ENCODE data around the gene TRPM3.
A peak's percentile ranks its signal among the peaks of the same experiment; 100 is the strongest.

TRPM3 gene

DNA sequence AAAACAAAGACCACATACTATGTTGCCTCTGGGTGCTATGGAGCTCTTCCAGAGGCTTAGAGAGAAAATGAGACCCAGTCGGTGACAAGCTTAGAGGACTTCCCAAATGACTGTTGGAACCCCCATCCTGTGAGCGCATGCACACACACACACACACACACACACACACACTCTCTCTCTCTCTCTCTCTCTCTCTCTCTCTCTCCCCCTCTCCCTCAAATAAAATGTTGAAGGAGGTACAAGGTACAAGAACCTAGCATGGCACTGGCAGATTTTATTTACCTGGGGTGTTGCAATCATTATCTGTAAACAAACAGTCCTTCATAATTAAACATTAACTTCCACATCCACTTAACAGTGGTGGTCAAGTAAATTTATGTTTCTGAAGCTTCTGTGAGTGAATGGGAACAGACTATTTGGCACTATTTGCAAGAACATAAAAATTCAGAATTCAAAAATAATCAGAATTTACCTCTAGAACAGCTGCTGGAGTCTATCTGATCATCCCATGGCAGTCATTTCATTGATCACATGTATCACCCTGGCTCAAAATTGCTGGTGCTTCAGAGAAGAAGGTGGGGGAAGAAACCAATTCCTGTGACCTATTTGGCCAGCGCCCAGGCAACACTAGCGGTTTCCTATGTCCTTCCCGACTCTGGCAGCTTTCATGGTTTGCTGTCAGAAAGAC is 24.9 kb downstream of the TRPM3 start:
- peak in 1 of 2 experiments; percentile 62 for DNase-seq

- DNase-seq: no peak
These were observed 26.6 kb downstream of the TRPM3 start for GRCh38 chr9:71094708-71095251.

DNA sequence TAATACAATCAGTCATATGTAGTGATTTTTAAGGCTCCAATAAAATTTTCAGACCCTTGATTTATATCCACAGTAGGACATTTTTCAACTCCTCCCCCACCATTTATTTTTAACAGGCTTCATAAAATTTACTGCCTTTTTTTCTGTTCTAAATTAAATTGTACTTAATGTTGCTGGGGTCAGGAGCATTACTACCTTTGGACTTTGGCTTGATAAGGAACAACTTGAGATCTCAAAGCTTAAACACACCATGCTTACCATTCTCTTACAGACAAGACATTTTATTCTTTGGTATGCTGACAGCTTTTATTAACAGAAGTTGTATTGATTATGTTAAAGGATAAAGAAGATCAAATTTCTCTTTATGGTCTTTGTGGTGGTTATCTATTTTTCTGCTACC is 30.5 kb downstream of the TRPM3 start:
- no peak for DNase-seq

GRCh38 chr9:71079451-71079850 is 42.0 kb downstream of the TRPM3 start:
- DNase-seq: no peak

GRCh38 chr9:71076096-71076495 is 45.3 kb downstream of the TRPM3 start:
- DNase-seq: no peak

- no peak for DNase-seq
These were observed 47.9 kb downstream of the TRPM3 start for GRCh38 chr9:71073494-71073893.

GRCh38 chr9:71072587-71072986 is 48.8 kb downstream of the TRPM3 start:
- DNase-seq: no peak

DNA sequence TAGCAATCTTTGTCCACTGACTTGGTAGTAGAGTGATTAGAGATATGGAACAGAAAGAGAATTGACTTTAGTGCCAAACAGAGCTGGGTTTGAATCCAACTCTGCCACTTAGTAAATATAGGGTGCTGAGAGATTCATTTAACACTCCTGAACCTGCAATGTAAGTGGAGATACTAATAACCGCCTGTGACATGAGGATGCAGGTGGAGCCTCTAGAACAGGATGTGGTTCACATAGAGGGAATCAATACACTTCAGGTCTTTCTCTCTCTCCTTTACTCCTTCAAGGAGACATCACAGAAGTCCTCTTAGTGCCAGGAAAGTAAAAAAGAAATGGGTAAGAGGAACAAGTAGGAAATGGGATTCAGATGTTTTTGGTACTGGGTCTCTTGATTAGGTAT is 49.8 kb downstream of the TRPM3 start:
- no peak for DNase-seq

DNA sequence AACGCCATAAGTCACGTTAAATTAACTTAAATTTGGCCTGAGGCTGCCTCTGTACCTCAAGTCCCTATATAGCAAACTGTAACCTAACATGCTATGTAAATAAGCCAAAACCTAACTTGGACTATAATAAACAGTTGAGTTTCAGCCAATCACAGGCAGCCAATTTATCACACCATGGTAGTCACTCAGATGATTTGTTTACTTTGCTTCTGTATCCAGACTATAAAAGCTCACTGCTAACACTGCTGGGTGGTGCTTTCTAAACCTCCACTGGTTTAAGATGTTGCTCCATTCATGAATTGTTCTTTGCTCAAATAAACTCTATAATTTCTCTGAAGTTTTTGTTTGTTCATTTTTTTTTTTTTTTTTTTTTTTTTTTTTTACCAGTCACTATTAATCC is 62.8 kb downstream of the TRPM3 start:
- DNase-seq: no peak

GRCh38 chr9:71052287-71052686 is 69.1 kb downstream of the TRPM3 start:
- no peak for DNase-seq

- DNase-seq: no peak
These were observed 73.1 kb downstream of the TRPM3 start for GRCh38 chr9:71048280-71048679.

- DNase-seq: no peak
These were observed 78.9 kb downstream of the TRPM3 start for GRCh38 chr9:71042448-71042990.

- no peak for DNase-seq
These were observed 83.9 kb downstream of the TRPM3 start for GRCh38 chr9:71037521-71037920.

- no peak for DNase-seq
These were observed 84.9 kb downstream of the TRPM3 start for GRCh38 chr9:71036501-71036900.

DNA sequence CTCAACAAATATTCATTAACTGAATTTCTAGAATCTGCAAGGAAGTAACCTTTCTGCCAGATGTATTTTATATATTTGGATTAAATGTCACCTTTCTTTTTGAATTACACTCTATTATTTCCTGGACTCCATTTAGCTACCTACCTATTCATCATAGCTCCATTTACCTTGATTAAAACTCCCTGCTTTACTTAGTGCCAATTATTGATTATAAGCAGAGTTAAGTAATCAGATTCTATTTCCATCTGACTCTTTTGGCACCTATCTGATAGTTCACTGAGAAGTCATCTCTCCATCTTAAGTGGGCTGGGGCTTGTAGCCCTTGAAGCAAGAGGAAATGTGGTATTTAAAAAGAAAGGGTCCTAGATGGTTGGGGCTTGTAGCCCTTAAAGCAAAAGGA is 88.6 kb downstream of the TRPM3 start:
- DNase-seq: no peak

DNA sequence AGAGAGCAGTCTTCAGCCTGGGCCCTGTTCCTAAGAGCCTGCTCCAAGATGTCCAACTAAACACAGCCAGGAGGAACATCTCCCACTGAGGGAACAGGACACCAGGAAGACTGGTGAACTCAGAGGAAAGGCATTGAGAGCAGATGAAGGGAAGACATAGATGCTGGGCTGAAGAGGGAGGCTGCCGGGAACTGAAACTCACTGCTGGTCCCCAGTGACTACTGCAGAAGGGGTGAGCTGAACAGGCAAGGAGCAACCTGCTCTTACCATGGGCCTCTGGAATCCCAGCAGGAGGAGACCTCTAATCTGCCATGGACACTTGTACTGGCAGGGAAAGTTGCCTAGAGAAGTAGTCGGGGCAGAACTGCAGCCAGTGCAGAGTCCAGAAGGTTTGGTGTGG is 95.7 kb downstream of the TRPM3 start:
- no peak for DNase-seq

GRCh38 chr9:71025201-71025600 is 96.2 kb downstream of the TRPM3 start:
- DNase-seq: no peak

DNA sequence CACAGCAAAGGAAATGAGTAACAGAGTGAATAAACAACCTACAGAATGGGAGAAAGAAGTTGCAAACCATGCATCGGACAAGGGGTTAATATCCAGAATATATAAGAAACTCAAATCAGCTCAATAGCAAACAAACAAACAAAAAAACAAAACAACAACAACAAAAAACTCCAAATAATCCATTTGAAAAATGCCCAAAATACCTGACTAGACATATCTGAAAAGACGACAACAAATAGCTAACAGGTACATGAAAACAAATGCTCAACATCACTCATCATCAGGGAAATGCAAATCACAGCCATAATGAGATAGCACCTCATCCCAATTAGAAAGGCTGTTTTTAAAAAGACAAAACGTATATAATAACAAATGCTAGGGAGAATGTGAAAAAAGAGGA is 111.2 kb downstream of the TRPM3 start:
- DNase-seq: no peak

DNA sequence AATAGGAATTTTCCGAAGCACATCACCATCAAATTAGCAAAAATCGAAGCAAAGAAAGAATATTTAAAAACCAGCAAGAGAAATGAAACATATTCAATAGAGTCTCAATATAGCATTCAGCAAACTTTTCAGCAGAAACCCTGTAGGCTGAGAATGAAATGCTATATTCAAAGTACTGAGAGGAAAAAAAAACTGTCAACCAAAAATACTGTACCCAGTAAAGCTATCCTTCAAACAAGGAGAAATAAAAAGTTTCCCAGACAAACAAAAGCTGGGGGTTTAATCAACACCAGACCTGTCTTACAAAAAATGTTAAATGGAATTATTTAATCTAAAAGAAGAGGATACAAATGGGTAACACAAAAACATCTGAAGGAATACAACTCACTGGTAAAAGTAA is 116.0 kb downstream of the TRPM3 start:
- no peak for DNase-seq

DNA sequence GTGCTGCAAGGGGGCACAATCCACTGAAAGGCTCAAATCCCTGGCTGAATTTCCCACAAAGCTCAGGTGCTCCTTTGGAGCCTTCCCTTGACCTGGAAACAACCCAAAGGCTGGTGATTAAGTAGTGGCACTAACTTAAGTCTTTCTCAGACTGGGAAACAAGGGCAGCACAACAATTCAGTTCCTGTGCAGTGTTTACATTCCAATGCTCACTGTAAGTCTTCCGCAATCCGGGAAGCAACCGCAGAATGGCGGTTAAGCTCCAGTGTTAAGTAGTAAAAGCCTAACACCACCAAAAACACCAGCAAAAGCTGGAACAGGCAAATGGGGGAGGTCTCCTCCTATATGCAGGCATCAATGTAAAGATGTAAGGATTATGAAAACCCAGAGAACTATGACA is 117.2 kb downstream of the TRPM3 start:
- DNase-seq: no peak

- DNase-seq: no peak
These were observed 118.1 kb downstream of the TRPM3 start for GRCh38 chr9:71003346-71003745.

DNA sequence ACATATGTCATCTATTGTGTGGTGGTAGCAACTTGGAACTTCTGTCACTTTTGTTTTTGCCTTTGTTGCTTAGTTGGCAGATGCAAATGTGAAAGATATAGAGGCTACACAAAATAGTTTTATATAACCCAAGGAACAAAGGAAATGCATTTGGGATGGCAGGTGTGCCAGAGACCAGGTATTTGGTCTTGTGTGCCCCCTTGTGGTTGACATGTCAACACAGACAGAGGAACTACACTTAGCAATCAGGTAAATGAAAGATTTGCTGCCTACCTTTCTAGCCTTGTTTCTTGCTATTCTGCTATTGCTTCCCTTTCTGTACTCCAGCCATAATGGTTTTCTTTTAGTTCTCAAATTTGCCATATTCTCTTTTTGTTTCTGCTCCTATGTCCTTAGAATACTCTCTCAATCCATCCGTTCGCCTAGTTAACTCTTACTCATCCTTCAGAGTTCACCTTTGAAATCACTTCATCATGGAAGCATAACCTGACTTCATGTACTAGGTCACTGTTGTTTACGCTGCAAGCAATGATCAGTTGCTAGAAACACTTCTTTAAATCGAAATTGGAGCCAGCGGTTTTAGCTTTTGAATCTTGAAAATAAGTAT is 119.5 kb downstream of the TRPM3 start:
- no peak for DNase-seq

- DNase-seq: no peak
These were observed 122.5 kb downstream of the TRPM3 start for GRCh38 chr9:70998962-70999361.

DNA sequence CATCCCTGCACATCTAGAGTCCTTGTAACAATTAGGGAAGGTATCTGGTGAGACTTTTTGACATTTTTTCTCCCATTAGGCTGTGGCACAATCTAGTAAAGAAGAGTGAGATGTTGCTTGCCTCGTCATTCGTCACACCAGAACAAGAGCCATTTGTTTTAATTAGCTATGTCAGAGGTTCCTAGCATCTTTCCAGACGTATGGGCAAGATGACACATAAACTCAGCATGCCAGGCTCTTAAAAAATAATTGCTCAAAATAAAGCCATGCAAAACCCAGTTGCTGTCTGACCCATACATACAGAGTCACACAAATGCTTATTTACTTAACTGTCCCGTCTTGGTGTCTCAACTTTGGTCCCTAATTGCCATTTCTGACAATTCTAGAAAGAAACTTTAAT is 125.9 kb downstream of the TRPM3 start:
- DNase-seq: no peak
